Right cardiac atrium (tissue), 5 donors: ENCODE data around the gene CPT1B. TPM values are rescaled to one million over a fixed set of nuclear protein-coding genes. Genes with fewer than 3 reads are reported as not detected.

Experiments
- ATAC-seq, 2 donors: fragments of 200-7000 bp; cut with Tn5 transposase; one replicate each; pipeline versions ENCODE4 v1.8.0 to v1.9.1; 2020; ENCODE audit warnings: moderate library complexity in 2 of 2, mild to moderate bottlenecking in 1 of 2
- DNase-seq, 3 donors: peaks; one replicate each; pipeline ENCODE4 v3.0.0-alpha.2; 2020
- H3K27ac ChIP-seq: one replicate; pipeline ENCODE4 v1.5.1; 2013; ENCODE audit warnings: mild to moderate bottlenecking, low read length, control low read depth, moderate library complexity
- H3K27me3 ChIP-seq: one replicate; pipeline ENCODE4 v1.6.1; 2013; ENCODE audit not compliant: control insufficient read depth, insufficient read depth
- H3K4me1 ChIP-seq: one replicate; pipeline ENCODE4 v1.6.1; 2013; ENCODE audit warnings: low read length; ENCODE audit not compliant: control insufficient read depth, insufficient read depth
- H3K4me3 ChIP-seq: one replicate; pipeline ENCODE4 v1.5.1; 2013; ENCODE audit warnings: low read length, control low read depth
- H3K9me3 ChIP-seq: one replicate; pipeline ENCODE4 v1.6.1; 2013; ENCODE audit warnings: low read length; ENCODE audit not compliant: control insufficient read depth
- WGBS: extraction: QIAGEN DNeasy Blood & Tissue Kit; methylation state at CpG from one replicate; pipeline ENCODE4 v1.1.7; 2013; 5-methylcytosine and 5-hydroxymethylcytosine counted together
- intact Hi-C, 4 donors: fragments of 100-400 bp; cut with DNase I; formaldehyde crosslinking; loops; one replicate each; pipeline versions ENCODE4 v1.11.0 to v1.14.0; 2022 to 2023
- long read RNA-seq, 4 donors: library from polyadenylated mRNA; unstranded; transcript quantifications; one replicate each; pipeline ENCODE4 v2.0.0, GENCODE V29; 2020 to 2021
- polyA plus RNA-seq: library from polyadenylated mRNA; stranded (reverse); fragments of 200-250 nt; gene quantifications from one replicate; pipeline ENCODE4 v1.2.3, GENCODE V29; 2013
- total RNA-seq, 4 donors: library from RNA; stranded (reverse); fragmentation: NEBNext Ultra II Directional; extraction: Animal tissue kit (Norgen Biotek cat#: 25700); gene quantifications; one replicate each; pipeline ENCODE4 v1.2.1, GENCODE V29; 2021
- donor health status: healthy with polysubstance abuse.
- donor health status: DM: no; HTN: yes; CAD: no.
- donor health status: DM: no; HTN: no; CAD: no.
- donor health status: DM: no; HTN: yes; CAD: no; lungs with severe emphysema.
- donor health status: DM: yes; HTN: yes; CAD: no.

CPT1B gene
- total RNA-seq (100 to 1,000 TPM; 236 to 290 (median 263) TPM), polyA plus RNA-seq (217 TPM)
- long read RNA-seq, donor 1, transcript CPT1B-204 (19 exons, 2,647 nt): minor isoform, 10 of 530 reads
- long read RNA-seq, donor 1, transcript CPT1B-203 (19 exons, 2,662 nt): minor isoform, 81 of 530 reads
- long read RNA-seq, donor 1, transcript CPT1B-201 (20 exons, 2,592 nt): major isoform, 244 of 530 reads
- long read RNA-seq, donor 1, partial matches to known transcripts: 131 of 530 reads
- long read RNA-seq, donor 1, other reads (novel, unspliced or antisense): 61 of 530 reads
- long read RNA-seq, donor 2, transcript CPT1B-203 (19 exons, 2,662 nt): minor isoform, 19 of 229 reads
- long read RNA-seq, donor 2, transcript CPT1B-201 (20 exons, 2,592 nt): major isoform, 153 of 229 reads
- long read RNA-seq, donor 2, transcript CPT1B-204 (19 exons, 2,647 nt): minor isoform, 6 of 229 reads
- long read RNA-seq, donor 2, partial matches to known transcripts: 15 of 229 reads
- long read RNA-seq, donor 2, other reads (novel, unspliced or antisense): 35 of 229 reads
- long read RNA-seq, donor 3, transcript CPT1B-201 (20 exons, 2,592 nt): major isoform, 626 of 1,235 reads
- long read RNA-seq, donor 3, transcript CPT1B-203 (19 exons, 2,662 nt): minor isoform, 111 of 1,235 reads
- long read RNA-seq, donor 3, transcript CPT1B-204 (19 exons, 2,647 nt): minor isoform, 45 of 1,235 reads
- long read RNA-seq, donor 3, transcript CPT1B-202 (18 exons, 2,319 nt): minor isoform, 7 of 1,235 reads
- long read RNA-seq, donor 3, partial matches to known transcripts: 242 of 1,235 reads
- long read RNA-seq, donor 3, other reads (novel, unspliced or antisense): 204 of 1,235 reads
- long read RNA-seq, donor 4, transcript CPT1B-201 (20 exons, 2,592 nt): major isoform, 158 of 251 reads
- long read RNA-seq, donor 4, transcript CPT1B-203 (19 exons, 2,662 nt): minor isoform, 14 of 251 reads
- long read RNA-seq, donor 4, partial matches to known transcripts: 17 of 251 reads
- long read RNA-seq, donor 4, other reads (novel, unspliced or antisense): 58 of 251 reads

DNA sequence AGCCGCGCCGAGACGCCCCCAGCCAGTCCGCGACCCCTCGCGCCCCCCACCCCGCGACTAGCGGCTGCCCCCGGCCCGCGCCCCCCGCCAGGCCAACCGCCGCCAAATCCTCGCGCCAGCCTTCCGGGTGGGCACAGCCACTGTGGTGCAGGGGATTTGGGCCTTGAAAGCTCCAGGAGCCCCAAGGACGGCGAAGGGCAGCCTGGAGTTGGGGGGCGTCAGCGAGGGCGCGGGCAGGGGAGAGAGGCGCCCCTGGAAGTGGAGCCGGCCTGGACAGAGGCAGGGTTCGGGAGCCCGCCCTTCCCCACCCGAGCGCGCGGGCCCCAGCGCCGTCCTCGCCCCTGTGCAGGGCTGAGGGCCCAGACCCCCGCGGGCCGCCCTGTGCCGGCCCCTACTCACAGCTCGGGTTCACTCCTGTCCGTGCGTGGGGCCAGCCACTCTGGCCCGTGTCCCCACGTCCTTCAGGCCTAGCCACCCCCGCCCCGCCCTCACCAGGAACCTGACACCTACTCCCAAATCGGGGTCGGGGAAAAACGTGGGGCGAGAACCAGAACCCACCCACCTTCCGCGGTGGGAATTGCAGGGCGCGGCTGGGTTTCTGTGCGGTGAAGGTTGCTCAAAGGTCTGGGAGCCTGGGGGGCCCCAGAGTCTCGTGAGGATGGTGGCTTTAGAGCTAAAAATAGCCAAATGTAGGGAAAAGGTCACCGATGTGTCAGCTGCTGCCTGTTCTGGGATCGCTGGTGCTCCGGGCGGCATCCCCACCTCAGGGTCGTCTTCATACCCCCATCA lies at the start of gene CPT1B:
TSS of gene CPT1B (minus strand) at position 441 of the 789 bp plus-strand sequence. CDS start 512 bp downstream, outside the sequence.
- WGBS: 20% methylated on average over 63 of the region's 63 CpGs

GRCh38 chr22:50626850-50627641 lies 48.8 kb upstream of the CPT1B start:
- H3K4me1 ChIP-seq: peaks cover 6% of the 10 kb centered on the region
- H3K9me3 ChIP-seq: no peaks in the 10 kb centered on the region
- peak; percentile 0 to 9 for ATAC-seq
- H3K27ac ChIP-seq: peak overlapping the region; percentile 42
- intact Hi-C loops: loop anchor here in 1 of 4 donors (5.0 kb wide), 1 partner anchor 70 kb away; no protein-coding TSS in a partner anchor
- H3K4me3 ChIP-seq: peak overlapping the region; percentile 64
- WGBS: 66% methylated on average over 42 of the region's 42 CpGs
- DNase-seq: peak in 2 of 3 donors; percentile 70 to 79
- H3K27me3 ChIP-seq: no peaks in the 10 kb centered on the region

More for the DNA sequence above, at the start of gene CPT1B:
- peak; percentile 50 to 85 (median 69) for DNase-seq
- peak in 1 of 2 donors; percentile 0 for ATAC-seq
- Histone ChIP-seq H3K4me3 (peak within 1 kb of the TSS; percentile 38), H3K27me3 (no peaks in the 10 kb centered on the region), H3K9me3 (no peaks in the 10 kb centered on the region), H3K27ac (peak within 1 kb of the TSS; percentile 80), H3K4me1 (peaks cover 2% of the 10 kb centered on the region)
- intact Hi-C loops: no loop called here

GRCh38 chr22:50626314-50626849 lies 48.2 kb upstream of the CPT1B start:
- WGBS: 72% methylated on average over 12 of the region's 12 CpGs
- intact Hi-C loops: loop anchor here in 1 of 4 donors (5.0 kb wide), 1 partner anchor 71 kb away; no protein-coding TSS in a partner anchor
- ATAC-seq (peak in 1 of 2 donors; percentile 0), DNase-seq (peak in 1 of 3 donors; percentile 47)
- H3K4me3 ChIP-seq: no peak overlapping the region
- no peaks in the 10 kb centered on the region for H3K9me3 ChIP-seq
- no peak overlapping the region for H3K27ac ChIP-seq
- peaks cover 6% of the 10 kb centered on the region for H3K4me1 ChIP-seq
- no peaks in the 10 kb centered on the region for H3K27me3 ChIP-seq

DNA sequence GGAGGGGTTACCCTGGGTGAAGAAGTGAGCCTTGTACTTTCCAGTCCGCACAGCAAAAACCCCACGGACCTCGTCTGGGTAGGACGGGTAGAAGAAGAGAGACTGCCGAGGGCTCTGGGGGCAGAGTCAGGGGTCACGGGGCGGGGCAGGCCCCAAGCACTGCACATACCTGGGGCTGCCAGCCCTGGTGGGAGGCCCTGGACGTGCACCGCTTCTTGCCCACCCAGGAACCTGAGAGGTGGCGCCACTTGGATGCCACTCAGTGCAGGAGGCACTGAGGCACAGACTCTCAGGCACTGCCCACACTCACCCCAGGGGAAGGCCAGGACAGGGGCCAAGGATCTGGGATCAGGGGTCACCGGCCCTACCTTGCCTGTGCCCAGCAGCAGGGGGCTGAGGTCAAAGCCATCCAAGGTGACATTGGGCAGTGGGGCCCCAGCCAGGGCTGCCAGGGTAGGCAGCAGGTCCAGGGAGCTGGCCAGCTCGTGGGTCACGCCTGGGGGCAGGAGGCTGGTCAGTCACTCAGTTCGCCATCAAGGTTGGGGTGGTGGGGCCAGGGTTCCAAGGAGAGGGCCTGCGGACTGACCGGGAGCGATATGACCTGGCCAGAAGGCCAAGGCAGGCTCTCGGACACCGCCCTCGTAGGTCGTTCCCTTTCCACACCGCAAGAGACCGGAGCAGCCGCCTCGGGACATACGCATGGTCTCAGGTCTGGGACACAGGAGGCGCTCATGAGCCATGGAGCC lies 47.5 kb upstream of the CPT1B start:
- ATAC-seq: no peak
- intact Hi-C loops: loop anchor here in 1 of 4 donors (5.0 kb wide), 1 partner anchor 72 kb away; no protein-coding TSS in a partner anchor

GRCh38 chr22:50625131-50625567 lies 46.9 kb upstream of the CPT1B start:
- H3K4me3 ChIP-seq: no peak overlapping the region
- ATAC-seq (no peak), DNase-seq (peak in 1 of 3 donors; percentile 61)
- H3K4me1 ChIP-seq: peaks cover 6% of the 10 kb centered on the region
- H3K27me3 ChIP-seq: no peaks in the 10 kb centered on the region
- H3K27ac ChIP-seq: no peak overlapping the region
- H3K9me3 ChIP-seq: no peaks in the 10 kb centered on the region
- WGBS: 87% methylated on average over 14 of the region's 14 CpGs
- intact Hi-C loops: loop anchor here in 1 of 4 donors (5.0 kb wide), 1 partner anchor 72 kb away; no protein-coding TSS in a partner anchor

More for the DNA sequence above, 47.5 kb upstream of the CPT1B start:
- H3K4me1 ChIP-seq: peaks cover 6% of the 10 kb centered on the region
- DNase-seq: peak in 1 of 3 donors; percentile 70
- H3K9me3 ChIP-seq: no peaks in the 10 kb centered on the region
- no peak overlapping the region for H3K4me3 ChIP-seq
- H3K27ac ChIP-seq: no peak overlapping the region
- H3K27me3 ChIP-seq: no peaks in the 10 kb centered on the region
- WGBS: 81% methylated on average over 27 of the region's 27 CpGs

DNA sequence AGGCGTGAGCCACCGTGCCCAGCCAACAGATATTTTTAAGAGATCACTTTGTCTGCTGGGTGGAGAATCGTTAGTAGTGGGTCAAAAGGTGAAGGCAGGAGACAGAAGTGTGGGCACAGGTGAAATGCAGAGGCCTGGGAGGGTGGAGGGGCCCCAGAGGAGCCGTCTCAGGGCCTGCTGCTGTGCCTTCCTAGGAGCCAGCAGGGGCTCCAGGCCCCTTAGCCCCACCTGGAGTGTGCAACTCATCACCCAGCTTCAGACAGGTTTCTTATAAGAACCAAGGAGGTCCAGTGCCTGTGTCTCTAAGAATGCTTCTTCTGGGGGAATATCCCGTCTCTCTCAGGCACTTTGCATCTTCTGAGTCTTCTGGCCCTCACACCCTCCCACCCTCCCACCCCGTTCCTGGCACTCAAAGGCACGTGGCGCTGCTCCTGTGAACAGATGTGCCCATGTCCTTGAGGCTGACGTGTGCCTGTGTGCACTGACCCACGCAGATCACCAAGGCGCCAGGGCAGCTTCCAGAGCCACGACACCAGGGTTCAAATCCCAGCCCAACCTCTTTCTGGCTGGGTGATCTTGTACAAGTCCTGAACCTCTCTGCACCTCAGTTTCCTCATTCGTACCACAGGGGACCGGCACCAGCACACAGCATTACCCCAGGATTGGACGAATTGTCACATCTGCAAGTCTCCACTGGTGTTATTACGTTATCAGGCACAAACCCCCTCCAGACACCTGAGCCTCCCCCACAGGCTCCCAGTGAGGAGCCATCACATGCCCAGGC lies 46.3 kb upstream of the CPT1B start:
- intact Hi-C loops: loop anchor here in 1 of 4 donors (5.0 kb wide), 1 partner anchor 73 kb away; no protein-coding TSS in a partner anchor
- ATAC-seq (no peak), DNase-seq (no peak)
- H3K27ac ChIP-seq: no peak overlapping the region
- no peak overlapping the region for H3K4me3 ChIP-seq
- H3K4me1 ChIP-seq: peaks cover 6% of the 10 kb centered on the region
- H3K9me3 ChIP-seq: no peaks in the 10 kb centered on the region
- WGBS: 77% methylated on average over 16 of the region's 16 CpGs
- no peaks in the 10 kb centered on the region for H3K27me3 ChIP-seq

GRCh38 chr22:50622723-50623327 lies 44.6 kb upstream of the CPT1B start:
- no peak overlapping the region for H3K4me3 ChIP-seq
- peaks cover 1% of the 10 kb centered on the region for H3K4me1 ChIP-seq
- DNase-seq: no peak
- intact Hi-C loops: no loop called here
- 68% methylated on average over 16 of the region's 16 CpGs for WGBS
- H3K27ac ChIP-seq: no peak overlapping the region
- no peaks in the 10 kb centered on the region for H3K27me3 ChIP-seq
- ATAC-seq: no peak
- no peaks in the 10 kb centered on the region for H3K9me3 ChIP-seq
